SU-DHL-6 (cell line): ENCODE results near the gene KCNIP4.

Source experiments
- H2AFZ ChIP-seq: fragments of 200-600 bp; sonication (generic); 2 replicates; pipeline ENCODE4 v1.6.1; 2014; ENCODE audit warnings: low read depth, mild to moderate bottlenecking, moderate library complexity, mixed read lengths, antibody characterized with exemption, low read length; ENCODE audit not compliant: severe bottlenecking
- H3F3A ChIP-seq: fragments of 200-600 bp; shearing (Covaris generic); 2 replicates; pipeline ENCODE4 v1.6.0; 2016; ENCODE audit warnings: antibody characterized with exemption, mild to moderate bottlenecking; ENCODE audit not compliant: insufficient read depth
- H3K27ac ChIP-seq: fragments of 200-600 bp; sonication (generic); 2 replicates; pipeline ENCODE4 v1.5.1; 2016; ENCODE audit warnings: low read depth, mild to moderate bottlenecking, low read length, moderate library complexity, mixed read lengths
- H3K27me3 ChIP-seq: fragments of 200-600 bp; sonication (generic), shearing (Covaris generic); 2 replicates; pipeline ENCODE4 v1.6.0; 2014; ENCODE audit warnings: mild to moderate bottlenecking, low read length
- H3K36me3 ChIP-seq: fragments of 200-600 bp; sonication (generic); 2 replicates; pipeline ENCODE4 v1.6.1; 2014; ENCODE audit warnings: mild to moderate bottlenecking, low read length, mixed read lengths
- H3K4me2 ChIP-seq: fragments of 300-600, 200-600 bp; shearing (Covaris generic), sonication (generic); 2 replicates; pipeline ENCODE4 v1.6.0; 2014; ENCODE audit warnings: low read length, low read depth, mild to moderate bottlenecking; ENCODE audit not compliant: poor library complexity, severe bottlenecking
- H3K4me3 ChIP-seq: fragments of 200-600 bp; sonication (generic); 2 replicates; pipeline ENCODE4 v1.5.1; 2014; ENCODE audit warnings: antibody characterized with exemption, low read length, mild to moderate bottlenecking, mixed read lengths; ENCODE audit not compliant: insufficient read depth, poor library complexity, severe bottlenecking
- H3K79me2 ChIP-seq: fragments of 200-600 bp; sonication (generic); 2 replicates; pipeline ENCODE4 v1.6.1; 2014; ENCODE audit warnings: mild to moderate bottlenecking, low read length, moderate library complexity; ENCODE audit not compliant: insufficient read depth
- H3K9ac ChIP-seq: fragments of 200-600 bp; sonication (generic); 2 replicates; pipeline ENCODE4 v1.7.0; 2014; ENCODE audit warnings: mild to moderate bottlenecking, low read length
- H3K9me2 ChIP-seq: fragments of 200-600 bp; sonication (generic); replicated peaks from 2 replicates; pipeline ENCODE4 v1.6.1; 2014; ENCODE audit warnings: low read length; ENCODE audit not compliant: insufficient read depth
- H3K9me3 ChIP-seq: fragments of 200-600 bp; sonication (generic); 2 replicates; pipeline ENCODE4 v1.6.1; 2014; ENCODE audit warnings: low read length, mixed read lengths; ENCODE audit not compliant: insufficient read depth
- H4K20me1 ChIP-seq: fragments of 200-600 bp; sonication (generic); 2 replicates; pipeline ENCODE4 v1.6.1; 2014; ENCODE audit warnings: low read depth, mild to moderate bottlenecking, antibody characterized with exemption, low read length, moderate library complexity, mixed read lengths
- EZH2phosphoT487 ChIP-seq: fragments of 200-600 bp; sonication (generic), shearing (Covaris generic); conservative IDR thresholded peaks from 2 replicates; pipeline ENCODE4 v1.6.1; 2018; ENCODE audit warnings: mild to moderate bottlenecking, antibody characterized with exemption, low read length, moderate library complexity, mixed read lengths
- TF ChIP-seq, protein P1 (sequence below): fragments of 200-600 bp; sonication (generic); IDR thresholded peaks from one replicate; pipeline ENCODE4 v1.5.1; 2017; ENCODE audit warnings: antibody characterized with exemption, mild to moderate bottlenecking, low read length, moderate library complexity; ENCODE audit not compliant: insufficient read depth, poor library complexity, severe bottlenecking

Gene KCNIP4

DNA sequence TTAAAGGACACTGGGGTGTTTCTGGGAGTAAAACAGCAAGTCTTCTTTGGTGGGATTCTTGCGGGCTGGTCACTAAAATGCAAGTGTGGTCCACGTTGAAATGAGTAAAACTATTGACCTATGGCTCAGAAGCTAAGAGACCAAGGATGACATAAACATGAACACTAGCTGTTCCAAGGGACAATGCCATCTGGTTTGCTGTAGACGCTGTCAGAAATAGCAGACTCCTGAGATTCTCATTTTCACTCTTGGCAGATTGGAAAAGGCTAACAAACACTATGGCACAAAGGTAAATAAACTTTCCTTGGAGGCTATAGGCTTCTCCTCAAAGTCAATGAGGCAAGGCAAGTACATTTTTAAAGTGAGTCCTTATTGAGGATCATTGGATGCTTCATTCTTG lies 343.6 kb downstream of the KCNIP4 start:
- Histone ChIP-seq H3K36me3 (no peaks in the 10 kb centered on the region), H3F3A (no peaks in the 10 kb centered on the region), H3K4me2 (no peak overlapping the region), H3K79me2 (no peaks in the 10 kb centered on the region), H3K27ac (no peak overlapping the region), H3K9ac (no peak overlapping the region), H3K9me2 (no peaks in the 10 kb centered on the region), H3K9me3 (no peaks in the 10 kb centered on the region), H2AFZ (no peak overlapping the region), H3K27me3 (no peaks in the 10 kb centered on the region), H4K20me1 (no peaks in the 10 kb centered on the region), H3K4me3 (no peak overlapping the region)
- TF ChIP-seq EZH2phosphoT487: no peak
- TF ChIP-seq, protein P1, sequence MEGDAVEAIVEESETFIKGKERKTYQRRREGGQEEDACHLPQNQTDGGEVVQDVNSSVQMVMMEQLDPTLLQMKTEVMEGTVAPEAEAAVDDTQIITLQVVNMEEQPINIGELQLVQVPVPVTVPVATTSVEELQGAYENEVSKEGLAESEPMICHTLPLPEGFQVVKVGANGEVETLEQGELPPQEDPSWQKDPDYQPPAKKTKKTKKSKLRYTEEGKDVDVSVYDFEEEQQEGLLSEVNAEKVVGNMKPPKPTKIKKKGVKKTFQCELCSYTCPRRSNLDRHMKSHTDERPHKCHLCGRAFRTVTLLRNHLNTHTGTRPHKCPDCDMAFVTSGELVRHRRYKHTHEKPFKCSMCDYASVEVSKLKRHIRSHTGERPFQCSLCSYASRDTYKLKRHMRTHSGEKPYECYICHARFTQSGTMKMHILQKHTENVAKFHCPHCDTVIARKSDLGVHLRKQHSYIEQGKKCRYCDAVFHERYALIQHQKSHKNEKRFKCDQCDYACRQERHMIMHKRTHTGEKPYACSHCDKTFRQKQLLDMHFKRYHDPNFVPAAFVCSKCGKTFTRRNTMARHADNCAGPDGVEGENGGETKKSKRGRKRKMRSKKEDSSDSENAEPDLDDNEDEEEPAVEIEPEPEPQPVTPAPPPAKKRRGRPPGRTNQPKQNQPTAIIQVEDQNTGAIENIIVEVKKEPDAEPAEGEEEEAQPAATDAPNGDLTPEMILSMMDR: no peak

DNA sequence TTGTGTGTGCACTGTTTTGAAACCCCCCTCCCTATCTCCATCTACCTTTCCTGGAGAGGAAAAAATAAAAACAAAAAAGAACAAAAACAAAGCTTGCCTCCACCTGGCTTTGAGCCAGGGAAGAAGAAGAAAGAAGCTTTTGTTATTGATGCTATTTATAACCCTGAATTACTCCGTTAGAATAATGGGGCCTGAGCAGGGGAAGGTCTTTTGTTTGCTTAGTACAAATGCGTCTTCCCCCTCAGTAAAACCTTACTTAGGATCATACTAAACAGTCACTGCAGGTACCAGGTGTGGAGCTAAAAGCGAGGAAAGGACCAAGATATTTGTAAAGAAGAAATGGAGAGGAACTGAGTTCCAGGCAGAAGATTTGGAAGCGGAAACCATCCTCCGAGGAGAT lies 352.1 kb downstream of the KCNIP4 start:
- Histone ChIP-seq H2AFZ (no peak overlapping the region), H3K9me3 (no peaks in the 10 kb centered on the region), H4K20me1 (no peaks in the 10 kb centered on the region), H3K27me3 (no peaks in the 10 kb centered on the region), H3F3A (no peaks in the 10 kb centered on the region), H3K27ac (no peak overlapping the region), H3K79me2 (no peaks in the 10 kb centered on the region), H3K9me2 (no peaks in the 10 kb centered on the region), H3K4me2 (no peak overlapping the region), H3K36me3 (no peaks in the 10 kb centered on the region), H3K4me3 (no peak overlapping the region), H3K9ac (no peak overlapping the region)
- TF ChIP-seq, protein P1: no peak
- no peak for TF ChIP-seq EZH2phosphoT487

DNA sequence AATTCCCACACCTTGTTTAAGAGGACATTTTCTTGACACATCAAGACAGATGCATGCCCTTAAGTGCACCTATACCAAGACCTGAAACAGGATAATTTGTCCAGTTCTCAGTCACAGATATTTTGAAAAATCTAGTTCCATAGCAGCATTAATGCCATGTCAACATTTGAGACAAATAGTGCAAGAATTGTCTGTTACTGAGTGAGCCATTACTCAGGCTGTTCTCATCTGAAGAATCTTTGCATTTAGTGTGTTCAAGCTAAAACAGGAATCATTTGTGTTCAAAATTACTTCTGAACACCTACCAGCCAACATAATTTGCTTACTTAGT lies 354.9 kb downstream of the KCNIP4 start:
- Histone ChIP-seq H3K9me2 (no peaks in the 10 kb centered on the region), H4K20me1 (no peaks in the 10 kb centered on the region), H3K27ac (no peak overlapping the region), H3K9me3 (no peaks in the 10 kb centered on the region), H2AFZ (no peak overlapping the region), H3K4me3 (no peak overlapping the region), H3K9ac (no peak overlapping the region), H3F3A (no peaks in the 10 kb centered on the region), H3K27me3 (no peaks in the 10 kb centered on the region), H3K36me3 (no peaks in the 10 kb centered on the region), H3K4me2 (no peak overlapping the region), H3K79me2 (no peaks in the 10 kb centered on the region)
- TF ChIP-seq, protein P1: no peak

DNA sequence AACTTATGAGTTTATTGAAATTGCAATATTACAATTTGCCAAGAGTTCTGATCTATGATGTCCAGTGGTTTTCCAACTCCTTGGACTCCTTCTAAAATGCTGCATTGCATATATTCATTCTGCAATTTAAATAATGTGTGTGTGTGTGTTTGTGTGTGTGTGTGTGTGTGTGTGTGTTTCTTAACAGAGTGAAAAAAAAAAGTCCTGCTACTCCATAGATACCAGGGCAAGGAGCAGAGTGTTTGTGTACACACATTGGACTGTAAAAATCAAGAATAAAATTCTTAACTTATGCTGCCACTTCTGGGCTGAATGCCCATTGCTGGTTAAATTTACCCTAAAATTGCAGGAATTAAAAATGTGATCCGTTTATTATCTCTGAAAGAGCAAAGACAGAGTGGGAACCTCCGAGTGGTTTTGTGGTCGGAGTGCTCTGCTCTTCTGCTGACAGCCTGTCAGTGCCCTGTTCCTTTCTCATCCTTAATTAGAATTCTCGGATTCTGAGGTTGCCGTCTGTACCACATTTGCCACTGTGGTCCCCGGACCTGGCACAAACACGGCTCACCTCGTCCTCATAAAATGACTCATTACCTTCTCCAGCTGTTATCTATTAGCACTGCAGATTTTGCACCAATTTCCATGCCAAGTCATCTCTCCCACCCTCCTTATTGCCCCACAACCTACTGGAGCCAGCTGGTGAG lies 355.5 kb downstream of the KCNIP4 start:
- no peak for TF ChIP-seq EZH2phosphoT487
- TF ChIP-seq, protein P1: no peak
- no peaks in the 10 kb centered on the region for H4K20me1 ChIP-seq

More for the DNA sequence above, 355.5 kb downstream of the KCNIP4 start:
- Histone ChIP-seq H3K4me3 (no peak overlapping the region), H3K79me2 (no peaks in the 10 kb centered on the region), H3K36me3 (no peaks in the 10 kb centered on the region), H3K9me3 (no peaks in the 10 kb centered on the region), H3F3A (no peaks in the 10 kb centered on the region), H3K9me2 (no peaks in the 10 kb centered on the region), H3K9ac (no peak overlapping the region), H3K27ac (no peak overlapping the region), H3K4me2 (no peak overlapping the region), H2AFZ (no peak overlapping the region), H3K27me3 (no peaks in the 10 kb centered on the region)
